Right lobe of liver (tissue), 6 donors: ENCODE results near the gene ARNT2. TPM values are rescaled to one million over a fixed set of nuclear protein-coding genes. Genes with fewer than 3 reads are reported as not detected.

Experiments used
- ATAC-seq, 4 donors: fragments of 200-7000 bp; cut with Tn5 transposase; one replicate each; pipeline ENCODE4 v1.9.1; 2020; ENCODE audit warnings: mild to moderate bottlenecking in 4 of 4, moderate library complexity in 4 of 4
- DNase-seq, 3 donors: peaks; one replicate each; pipeline ENCODE4 v3.0.0-alpha.2; 2020
- H3K27ac ChIP-seq, 3 donors: fragments of 200-600 bp; one replicate each; pipeline ENCODE4 v1.8.0; 2022
- H3K27me3 ChIP-seq, 2 donors: fragments of 200-600 bp; one replicate each; pipeline ENCODE4 v1.8.0; 2022
- H3K36me3 ChIP-seq, 4 donors: fragments of 200-600 bp; sonication (generic) in 1 of 4; one replicate each; pipeline versions ENCODE4 v1.5.1 to v1.8.0; 2017 to 2022; ENCODE audit warnings: control low read depth in 1 of 4
- H3K4me1 ChIP-seq, 4 donors: fragments of 200-600 bp; sonication (generic) in 1 of 4; one replicate each; pipeline versions ENCODE4 v1.5.1 to v1.8.0; 2017 to 2022; ENCODE audit warnings: control low read depth in 1 of 4
- H3K4me3 ChIP-seq, 3 donors: fragments of 200-600 bp; one replicate each; pipeline ENCODE4 v1.8.0; 2022
- H3K9me3 ChIP-seq, 4 donors: fragments of 200-600 bp; sonication (generic) in 1 of 4; one replicate each; pipeline versions ENCODE4 v1.5.1 to v1.8.0; 2017 to 2022; ENCODE audit warnings: control low read depth in 1 of 4
- POLR2A ChIP-seq: fragments of 450-650 bp; IDR thresholded peaks from one replicate; pipeline ENCODE4 v1.6.1; 2017; ENCODE audit warnings: antibody characterized with exemption, mild to moderate bottlenecking
- WGBS: methylation state at CpG from one replicate; pipeline ENCODE4 v1.1.6; 2018; ENCODE audit warnings: low coverage, low lambda C conversion rate; ENCODE audit not compliant: insufficient coverage; ENCODE audit errors: missing lambda C conversion rate; 5-methylcytosine and 5-hydroxymethylcytosine counted together
- intact Hi-C, 2 donors: fragments of 100-400 bp; cut with DNase I; formaldehyde crosslinking; loops; one replicate each; pipeline versions ENCODE4 v1.11.2 to v1.14.1; 2022
- total RNA-seq, 6 experiments: library from RNA; depleted of rRNA in 2 of 6; stranded (reverse); fragments of >200 nt in 2 of 6; fragmentation: NEBNext Ultra II Directional in 3 of 6; extraction: Animal tissue kit (Norgen Biotek cat#: 25700) in 3 of 6; gene quantifications; one replicate each; pipeline versions ENCODE4 v1.1.0 to v1.2.4, GENCODE V29; 2016 to 2023
- TF ChIP-seq, protein P1 (sequence below), 4 donors: fragments of 200-600 bp in 3 of 4; fragments of 450-650 bp in 1 of 4; IDR thresholded peaks; one replicate each; pipeline versions ENCODE4 v1.5.1 to v1.8.0; 2016 to 2022; ENCODE audit warnings: antibody characterized with exemption in 4 of 4, mild to moderate bottlenecking in 2 of 4
- donor health status: DM: no; HTN: yes; CAD: no.
- donor health status: DM: no; HTN: no; CAD: no.
- donor health status: DM: no; HTN: no; CAD: no.
- donor health status: DM: no; HTN: yes; CAD: no.
- donor health status: DM: no; HTN: yes; CAD: no.

The ARNT2 gene
- total RNA-seq, 6 experiments from 2014 or later = 0.12 to 1.3 (median 0.46) TPM

DNA sequence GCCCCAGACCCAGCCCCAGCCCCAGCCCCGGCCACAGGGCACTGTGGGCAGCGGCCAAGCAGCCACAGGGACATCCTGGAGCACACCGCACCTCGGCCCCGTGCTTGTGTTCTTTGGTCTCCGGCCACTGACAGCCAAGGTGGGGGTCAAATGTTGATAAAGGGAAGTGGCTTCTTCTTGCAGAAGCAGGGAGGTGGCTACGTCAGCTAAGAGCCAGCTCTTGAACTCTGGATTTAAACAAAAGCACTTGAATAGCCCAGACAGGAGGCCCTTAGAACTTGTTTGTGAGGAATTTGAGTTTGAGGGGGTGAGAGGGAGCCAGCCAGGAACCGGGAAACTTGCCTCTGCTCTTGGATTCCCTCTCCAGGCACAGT lies 155.1 kb downstream of the ARNT2 start:
- WGBS = 57% methylated on average over 8 of the region's 8 CpGs
- Histone ChIP-seq H3K9me3 (no peaks in the 10 kb centered on the region), H3K27ac (no peak overlapping the region), H3K27me3 (no peaks in the 10 kb centered on the region), H3K36me3 (no peaks in the 10 kb centered on the region), H3K4me1 (no peaks in the 10 kb centered on the region), H3K4me3 (no peak overlapping the region)
- DNase-seq (no peak), ATAC-seq (no peak)
- intact Hi-C loops = no loop called here
- TF ChIP-seq, protein P1, sequence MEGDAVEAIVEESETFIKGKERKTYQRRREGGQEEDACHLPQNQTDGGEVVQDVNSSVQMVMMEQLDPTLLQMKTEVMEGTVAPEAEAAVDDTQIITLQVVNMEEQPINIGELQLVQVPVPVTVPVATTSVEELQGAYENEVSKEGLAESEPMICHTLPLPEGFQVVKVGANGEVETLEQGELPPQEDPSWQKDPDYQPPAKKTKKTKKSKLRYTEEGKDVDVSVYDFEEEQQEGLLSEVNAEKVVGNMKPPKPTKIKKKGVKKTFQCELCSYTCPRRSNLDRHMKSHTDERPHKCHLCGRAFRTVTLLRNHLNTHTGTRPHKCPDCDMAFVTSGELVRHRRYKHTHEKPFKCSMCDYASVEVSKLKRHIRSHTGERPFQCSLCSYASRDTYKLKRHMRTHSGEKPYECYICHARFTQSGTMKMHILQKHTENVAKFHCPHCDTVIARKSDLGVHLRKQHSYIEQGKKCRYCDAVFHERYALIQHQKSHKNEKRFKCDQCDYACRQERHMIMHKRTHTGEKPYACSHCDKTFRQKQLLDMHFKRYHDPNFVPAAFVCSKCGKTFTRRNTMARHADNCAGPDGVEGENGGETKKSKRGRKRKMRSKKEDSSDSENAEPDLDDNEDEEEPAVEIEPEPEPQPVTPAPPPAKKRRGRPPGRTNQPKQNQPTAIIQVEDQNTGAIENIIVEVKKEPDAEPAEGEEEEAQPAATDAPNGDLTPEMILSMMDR (IDR thresholded peaks at IDR 0.05) = no peak
- TF ChIP-seq POLR2A = no peak

DNA sequence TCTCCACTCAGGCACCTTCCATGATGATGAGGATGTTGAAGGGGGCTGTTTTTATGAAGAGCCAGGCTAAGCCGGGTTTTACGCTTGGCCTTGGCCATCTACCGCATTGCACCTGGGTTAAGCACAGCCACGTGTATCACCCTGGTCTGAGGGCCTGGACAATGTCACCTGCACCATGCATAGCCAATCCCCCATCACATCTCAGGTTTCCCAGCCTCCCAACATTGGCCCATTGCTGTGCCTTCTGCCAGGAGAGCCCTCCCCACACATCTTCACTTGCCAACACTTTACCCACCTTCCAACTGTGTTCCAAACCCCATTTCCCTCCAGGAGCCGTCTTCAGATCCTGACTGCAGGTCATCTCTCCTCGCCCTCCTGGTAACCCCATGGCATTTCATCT lies 155.6 kb downstream of the ARNT2 start:
- 77% methylated on average over 5 of the region's 6 CpGs for WGBS
- TF ChIP-seq, protein P1 (IDR thresholded peaks at IDR 0.05) = no peak
- no peak for TF ChIP-seq POLR2A
- no peak overlapping the region for H3K4me3 ChIP-seq
- no peaks in the 10 kb centered on the region for H3K4me1 ChIP-seq
- DNase-seq (no peak), ATAC-seq (no peak)
- H3K27ac ChIP-seq = no peak overlapping the region
- H3K9me3 ChIP-seq = no peaks in the 10 kb centered on the region
- no peaks in the 10 kb centered on the region for H3K27me3 ChIP-seq
- H3K36me3 ChIP-seq = no peaks in the 10 kb centered on the region
- intact Hi-C loops = loop anchor here in 1 of 2 donors (10.0 kb wide), 1 partner anchor 415 kb away; no protein-coding TSS in a partner anchor

DNA sequence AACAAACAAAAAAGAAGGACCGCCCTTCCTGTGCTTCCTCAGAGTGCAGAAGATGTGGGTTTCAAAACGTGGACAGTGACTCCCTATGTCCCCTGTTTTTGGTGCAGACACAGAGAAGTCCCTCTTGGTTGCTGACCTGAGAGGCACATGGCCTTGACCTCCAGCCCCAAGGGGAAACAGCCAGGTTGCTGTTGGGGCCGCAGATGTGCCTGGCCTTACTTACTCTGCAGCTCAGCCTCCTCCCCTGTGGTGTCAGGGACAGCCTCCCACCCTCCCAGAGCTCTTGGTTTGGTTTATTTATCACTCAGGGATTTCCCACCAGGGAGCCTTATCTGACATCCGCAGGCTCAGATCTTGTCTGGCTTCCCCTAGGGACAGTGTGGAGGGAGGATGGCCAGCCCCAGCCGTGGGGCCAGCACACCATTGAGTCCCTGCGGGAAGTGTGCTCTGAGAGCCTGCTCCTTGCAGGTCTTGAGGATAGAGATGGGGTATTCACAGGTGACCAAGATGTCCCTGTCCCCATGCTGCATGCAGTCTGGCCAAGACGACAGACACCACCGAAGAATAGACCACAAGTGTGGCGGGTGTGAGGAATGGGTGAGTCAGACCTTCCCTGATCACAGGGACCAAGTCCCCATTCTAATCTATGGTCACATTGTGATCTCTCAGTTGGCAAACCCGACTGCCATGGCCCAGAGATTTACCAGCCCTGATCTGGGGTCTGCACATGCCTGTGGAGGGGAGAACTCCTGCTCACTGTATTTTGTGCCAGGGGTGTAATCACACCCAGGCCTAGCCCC lies 156.6 kb downstream of the ARNT2 start:
- TF ChIP-seq, protein P1 (IDR thresholded peaks at IDR 0.05) = no peak
- no peak for TF ChIP-seq POLR2A
- no peaks in the 10 kb centered on the region for H3K4me1 ChIP-seq
- H3K9me3 ChIP-seq = no peaks in the 10 kb centered on the region
- no peak for DNase-seq
- WGBS = 33% methylated on average over 6 of the region's 10 CpGs
- H3K27me3 ChIP-seq = no peaks in the 10 kb centered on the region
- no peaks in the 10 kb centered on the region for H3K36me3 ChIP-seq
- no peak overlapping the region for H3K4me3 ChIP-seq
- peak in 2 of 4 donors; percentile 23 to 37 for ATAC-seq
- no peak overlapping the region for H3K27ac ChIP-seq
- intact Hi-C loops = loop anchor here in 1 of 2 donors (10.0 kb wide), 1 partner anchor 414 kb away; no protein-coding TSS in a partner anchor

DNA sequence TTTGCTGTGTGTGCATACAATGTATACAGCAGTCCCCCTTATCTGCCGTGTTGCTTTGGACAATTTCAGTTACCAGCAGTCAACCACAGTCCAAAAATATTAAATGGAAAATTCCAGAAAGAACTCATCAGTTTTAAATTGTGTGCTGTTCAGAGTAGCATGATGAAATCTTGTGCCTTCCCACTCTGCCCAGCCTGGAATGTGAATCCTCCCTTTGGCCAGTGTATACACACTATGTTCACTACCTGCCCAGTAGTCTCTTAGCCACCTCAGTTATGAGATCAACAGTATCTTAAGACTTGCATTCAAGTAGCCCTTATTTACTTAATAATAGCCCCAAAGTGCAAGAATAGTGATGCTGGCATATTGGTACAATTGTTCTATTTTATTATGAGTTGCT lies 157.3 kb downstream of the ARNT2 start:
- Histone ChIP-seq H3K4me1 (no peaks in the 10 kb centered on the region), H3K27ac (no peak overlapping the region), H3K9me3 (no peaks in the 10 kb centered on the region), H3K27me3 (no peaks in the 10 kb centered on the region), H3K36me3 (no peaks in the 10 kb centered on the region), H3K4me3 (no peak overlapping the region)
- ATAC-seq (no peak), DNase-seq (no peak)
- intact Hi-C loops = loop anchor here in 1 of 2 donors (10.0 kb wide), 1 partner anchor 413 kb away; no protein-coding TSS in a partner anchor
- WGBS = 20% methylated on average over 1 of the region's 1 CpG
- no peak for TF ChIP-seq POLR2A
- TF ChIP-seq, protein P1 (IDR thresholded peaks at IDR 0.05) = no peak
